ENCODE measurements around the gene PRDM11.

DNA sequence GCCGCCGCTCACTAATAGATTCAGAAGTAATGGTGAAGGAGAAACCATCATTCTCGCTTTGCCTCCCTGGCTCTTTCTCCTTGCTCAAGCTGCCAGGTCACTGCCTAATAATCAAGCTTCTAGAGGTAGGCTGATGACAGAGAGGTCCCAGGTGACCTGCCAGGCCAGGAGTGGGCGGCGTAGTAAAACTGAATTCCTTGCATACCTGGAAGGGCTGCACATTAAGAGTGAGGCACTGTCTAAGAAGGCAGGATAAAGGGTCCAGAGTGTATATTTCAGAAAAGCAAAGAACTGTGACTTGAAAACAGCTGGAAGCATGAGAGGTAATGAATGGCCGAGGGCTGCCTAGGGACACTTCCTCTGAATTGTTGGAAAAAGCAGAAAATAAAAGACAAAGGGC, 135.6 kb downstream of the PRDM11 start:
- TF ChIP-seq POLR2A (IDR thresholded peaks at IDR 0.05) (no peak), CTCF (IDR thresholded peaks at IDR 0.05) (no peak), POLR2AphosphoS5 (IDR thresholded peaks at IDR 0.05) (no peak)
